SK-N-SH (cell line): Measurements from ENCODE around the gene C17orf75. TPM values are rescaled to one million over a fixed set of nuclear protein-coding genes. Genes with fewer than 3 reads are reported as not detected.

Source experiments
- CTCF ChIA-PET: fragments of 300-600, 350-600 bp; formaldehyde crosslinking; extraction: SDS; loops from one replicate; lab custom pipeline; 2021; lab: Yijun Ruan, JAX
- POLR2A ChIA-PET: fragments of 350-600 bp; sonication (Branson Sonifier 250); formaldehyde crosslinking; extraction: SDS; loops from one replicate; lab custom pipeline; 2020; ENCODE audit warnings: antibody characterized with exemption, inconsistent platforms; lab: Yijun Ruan, JAX
- DNase-seq: peaks from one replicate; pipeline ENCODE4 v3.0.0; 2012
- H2AFZ ChIP-seq: fragments of 200-600 bp; sonication (generic); 2 replicates; pipeline ENCODE4 v1.8.1; 2016; ENCODE audit warnings: antibody characterized with exemption, mild to moderate bottlenecking, low read depth
- H3F3A ChIP-seq: fragments of 200-600 bp; sonication (generic); replicated peaks from 2 replicates; pipeline ENCODE3; 2016; ENCODE audit warnings: antibody characterized with exemption, mild to moderate bottlenecking; ENCODE audit not compliant: insufficient read depth
- H3K27ac ChIP-seq, 2 experiments: fragments of 200-500 bp in 1 of 2; fragments of 200-600 bp in 1 of 2; sonication (Bioruptor generic) in 1 of 2; sonication (generic), shearing (Covaris generic) in 1 of 2; 2 replicates each; pipeline versions ENCODE4 v1.5.1 to v1.6.1; 2014 to 2016; ENCODE audit warnings: low read depth in 2 of 2, inconsistent platforms in 1 of 2, low read length in 1 of 2, mild to moderate bottlenecking in 1 of 2, mixed read lengths in 1 of 2
- H3K27me3 ChIP-seq: fragments of 200-600 bp; sonication (generic), shearing (Covaris generic); 2 replicates; pipeline ENCODE4 v1.6.1; 2016; ENCODE audit warnings: mixed run types; ENCODE audit not compliant: insufficient read depth
- H3K36me3 ChIP-seq, 2 experiments: fragments of 200-500 bp in 1 of 2; fragments of 200-600 bp in 1 of 2; sonication (Bioruptor generic) in 1 of 2; sonication (generic) in 1 of 2; replicated peaks in 1 of 2; 2 replicates each; pipeline versions ENCODE3 to v1.5.1; 2014 to 2016; ENCODE audit warnings: low read length in 1 of 2, mild to moderate bottlenecking in 1 of 2; ENCODE audit not compliant: insufficient read depth in 2 of 2, control insufficient read depth in 1 of 2
- H3K4me1 ChIP-seq, 2 experiments: fragments of 200-500 bp in 1 of 2; fragments of 200-600 bp in 1 of 2; sonication (Bioruptor generic) in 1 of 2; sonication (generic), shearing (Covaris generic) in 1 of 2; 2 replicates each; pipeline versions ENCODE4 v1.5.1 to v1.6.1; 2014 to 2016; ENCODE audit warnings: low read depth in 1 of 2, low read length in 1 of 2, mixed run types in 1 of 2; ENCODE audit not compliant: insufficient read depth in 2 of 2, control insufficient read depth in 1 of 2
- H3K4me2 ChIP-seq: fragments of 200-600 bp; sonication (generic), shearing (Covaris generic); 2 replicates; pipeline ENCODE4 v1.6.1; 2017; ENCODE audit warnings: mixed run types
- H3K4me3 ChIP-seq, 2 experiments: fragments of 200-500 bp in 1 of 2; fragments of 200-600 bp in 1 of 2; sonication (Bioruptor generic) in 1 of 2; sonication (generic), shearing (Covaris generic) in 1 of 2; 2 replicates each; pipeline versions ENCODE4 v1.5.1 to v1.8.1; 2014 to 2016; ENCODE audit warnings: low read depth in 2 of 2, inconsistent platforms in 1 of 2, low read length in 1 of 2, mild to moderate bottlenecking in 1 of 2, mixed read lengths in 1 of 2, moderate library complexity in 1 of 2
- H3K79me2 ChIP-seq: fragments of 200-600 bp; sonication (generic); 2 replicates; pipeline ENCODE4 v1.8.1; 2017; ENCODE audit warnings: mild to moderate bottlenecking; ENCODE audit not compliant: insufficient read depth
- H3K9ac ChIP-seq: fragments of 200-600 bp; sonication (generic); 2 replicates; pipeline ENCODE4 v1.6.1; 2017; ENCODE audit warnings: mixed run types
- H3K9me2 ChIP-seq: fragments of 200-600 bp; sonication (generic); 2 replicates; pipeline ENCODE4 v1.6.1; 2017; ENCODE audit warnings: mixed run types
- H3K9me3 ChIP-seq: fragments of 200-600 bp; sonication (generic); 2 replicates; pipeline ENCODE4 v1.6.1; 2017; ENCODE audit warnings: mixed run types, mild to moderate bottlenecking, moderate library complexity
- H4K20me1 ChIP-seq: fragments of 200-600 bp; sonication (generic); 2 replicates; pipeline ENCODE4 v1.6.1; 2017; ENCODE audit warnings: mild to moderate bottlenecking, mixed run types; ENCODE audit not compliant: insufficient read depth
- ELF1 ChIP-seq: IDR thresholded peaks from 2 replicates; pipeline ENCODE4 v1.4.0; 2012
- EP300 ChIP-seq, 2 experiments: IDR thresholded peaks; 2 replicates each; pipeline versions ENCODE4 v1.4.0 to v1.6.1; 2012; ENCODE audit warnings: borderline replicate concordance in 1 of 2, low read depth in 1 of 2, low read length in 1 of 2
- EZH2phosphoT487 ChIP-seq: fragments of 200-600 bp; sonication (generic); IDR thresholded peaks from 2 replicates; pipeline ENCODE4 v1.6.1; 2017; ENCODE audit warnings: low read depth, mixed run types, mild to moderate bottlenecking, antibody characterized with exemption, moderate library complexity, borderline replicate concordance
- FOSL2 ChIP-seq: IDR thresholded peaks from 2 replicates; pipeline ENCODE4 v1.4.0; 2012; ENCODE audit warnings: low read depth, mild to moderate bottlenecking, moderate library complexity, borderline replicate concordance
- FOXJ3 ChIP-seq: sonication (generic); formaldehyde crosslinking; IDR thresholded peaks from 2 replicates; pipeline ENCODE4 v1.5.1; 2020; ENCODE audit warnings: mild to moderate bottlenecking, missing genetic modification reagents
- GATA2 ChIP-seq: sonication (generic); formaldehyde crosslinking; IDR thresholded peaks from 2 replicates; pipeline ENCODE4 v1.5.0; 2020; ENCODE audit warnings: mild to moderate bottlenecking, missing genetic modification reagents
- JUND ChIP-seq: IDR thresholded peaks from 2 replicates; pipeline ENCODE4 v1.4.0; 2012
- MEF2A ChIP-seq: IDR thresholded peaks from 2 replicates; pipeline ENCODE4 v1.4.0; 2012; ENCODE audit warnings: low read depth, borderline replicate concordance
- NRF1 ChIP-seq: IDR thresholded peaks from 2 replicates; pipeline ENCODE4 v1.6.1; 2012; ENCODE audit warnings: low read depth, mild to moderate bottlenecking, low read length
- POLR2AphosphoS5 ChIP-seq: IDR thresholded peaks from 2 replicates; pipeline ENCODE4 v1.6.1; 2012; ENCODE audit warnings: low read depth, low read length
- RCOR1 ChIP-seq: fragments of 150-350 bp; IDR thresholded peaks from 2 replicates; pipeline ENCODE4 v1.6.1; 2017; ENCODE audit warnings: antibody characterized with exemption, low read length
- RXRA ChIP-seq: IDR thresholded peaks from 2 replicates; pipeline ENCODE4 v1.4.0; 2012; ENCODE audit warnings: low read depth, mild to moderate bottlenecking, borderline replicate concordance
- SMC3 ChIP-seq: IDR thresholded peaks from 2 replicates; pipeline ENCODE4 v1.6.1; 2012; ENCODE audit warnings: low read depth, low read length, improper control_type of control experiment
- TCF12 ChIP-seq: IDR thresholded peaks from 2 replicates; pipeline ENCODE4 v1.4.0; 2012
- TEAD4 ChIP-seq: IDR thresholded peaks from 2 replicates; pipeline ENCODE4 v1.4.0; 2012; ENCODE audit warnings: mild to moderate bottlenecking, borderline replicate concordance; ENCODE audit not compliant: insufficient read depth
- YY1 ChIP-seq: IDR thresholded peaks from 2 replicates; pipeline ENCODE4 v1.4.0; 2012; ENCODE audit warnings: low read depth, mild to moderate bottlenecking
- WGBS: methylation state at CpG from one replicate; pipeline ENCODE4 v1.1.6; 2017; ENCODE audit warnings: low lambda C conversion rate; 5-methylcytosine and 5-hydroxymethylcytosine counted together
- polyA plus RNA-seq, 3 experiments: library from polyadenylated mRNA; depleted of rRNA; stranded (reverse); fragments of >200 nt; gene quantifications; 2 replicates each; pipeline ENCODE4 v1.2.3, GENCODE V29; 2012
- TF ChIP-seq, protein P1 (sequence below): IDR thresholded peaks from 2 replicates; pipeline ENCODE4; 2012
- TF ChIP-seq, protein P2 (sequence below): fragments of 150-350 bp; IDR thresholded peaks from 2 replicates; pipeline ENCODE4 v1.6.1; 2017; ENCODE audit warnings: antibody characterized with exemption, low read length, low read depth, borderline replicate concordance
- TF ChIP-seq, protein P3 (sequence below): IDR thresholded peaks from 2 replicates; pipeline ENCODE4 v1.4.0; 2012; ENCODE audit warnings: low read depth, borderline replicate concordance
- TF ChIP-seq, protein P4 (sequence below): IDR thresholded peaks from 2 replicates; pipeline ENCODE4 v1.6.1; 2012; ENCODE audit warnings: mild to moderate bottlenecking, low read depth, low read length, moderate library complexity

Gene C17orf75
- polyA plus RNA-seq, 1 of the 3 experiments (the other 2 are of a cell fraction) = 14.2 TPM

DNA sequence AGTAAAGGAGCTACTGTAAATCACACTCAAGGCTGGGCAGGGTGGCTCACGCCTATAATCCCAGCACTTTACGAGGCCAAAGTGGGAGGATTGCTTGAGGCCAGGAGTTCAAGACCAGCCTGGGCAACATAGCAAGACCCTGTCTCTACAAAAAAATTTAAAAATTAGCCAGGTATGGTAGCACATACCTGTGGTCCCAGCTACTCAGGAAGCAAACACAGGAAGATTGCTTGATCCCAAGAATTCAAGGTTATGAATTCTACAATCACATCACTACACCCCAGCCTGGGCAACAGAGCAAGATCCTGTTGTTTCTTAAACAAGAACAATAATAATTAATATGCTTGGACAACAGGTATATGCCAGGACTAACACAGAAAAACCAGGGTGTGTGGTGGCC, 63.2 kb downstream of the C17orf75 start:
- no peaks in the 10 kb centered on the region for H3K9me2 ChIP-seq
- TF ChIP-seq, protein P1, sequence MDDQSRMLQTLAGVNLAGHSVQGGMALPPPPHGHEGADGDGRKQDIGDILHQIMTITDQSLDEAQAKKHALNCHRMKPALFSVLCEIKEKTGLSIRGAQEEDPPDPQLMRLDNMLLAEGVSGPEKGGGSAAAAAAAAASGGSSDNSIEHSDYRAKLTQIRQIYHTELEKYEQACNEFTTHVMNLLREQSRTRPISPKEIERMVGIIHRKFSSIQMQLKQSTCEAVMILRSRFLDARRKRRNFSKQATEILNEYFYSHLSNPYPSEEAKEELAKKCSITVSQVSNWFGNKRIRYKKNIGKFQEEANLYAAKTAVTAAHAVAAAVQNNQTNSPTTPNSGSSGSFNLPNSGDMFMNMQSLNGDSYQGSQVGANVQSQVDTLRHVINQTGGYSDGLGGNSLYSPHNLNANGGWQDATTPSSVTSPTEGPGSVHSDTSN = no peak
- TF ChIP-seq GATA2 = no peak
- no peak for TF ChIP-seq RCOR1
- no peak for TF ChIP-seq MEF2A
- no peak for TF ChIP-seq YY1
- no peak for TF ChIP-seq RXRA
- TF ChIP-seq TCF12 = no peak
- TF ChIP-seq TEAD4 = no peak
- TF ChIP-seq EZH2phosphoT487 = no peak
- no peak for TF ChIP-seq NRF1
- TF ChIP-seq, protein P2, sequence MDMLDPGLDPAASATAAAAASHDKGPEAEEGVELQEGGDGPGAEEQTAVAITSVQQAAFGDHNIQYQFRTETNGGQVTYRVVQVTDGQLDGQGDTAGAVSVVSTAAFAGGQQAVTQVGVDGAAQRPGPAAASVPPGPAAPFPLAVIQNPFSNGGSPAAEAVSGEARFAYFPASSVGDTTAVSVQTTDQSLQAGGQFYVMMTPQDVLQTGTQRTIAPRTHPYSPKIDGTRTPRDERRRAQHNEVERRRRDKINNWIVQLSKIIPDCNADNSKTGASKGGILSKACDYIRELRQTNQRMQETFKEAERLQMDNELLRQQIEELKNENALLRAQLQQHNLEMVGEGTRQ = no peak
- TF ChIP-seq EP300 (IDR thresholded peaks at IDR 0.05; ENCODE audit: borderline replicate concordance in 1 of 2, low read depth in 1 of 2, low read length in 1 of 2) = no peak
- TF ChIP-seq, protein P3, sequence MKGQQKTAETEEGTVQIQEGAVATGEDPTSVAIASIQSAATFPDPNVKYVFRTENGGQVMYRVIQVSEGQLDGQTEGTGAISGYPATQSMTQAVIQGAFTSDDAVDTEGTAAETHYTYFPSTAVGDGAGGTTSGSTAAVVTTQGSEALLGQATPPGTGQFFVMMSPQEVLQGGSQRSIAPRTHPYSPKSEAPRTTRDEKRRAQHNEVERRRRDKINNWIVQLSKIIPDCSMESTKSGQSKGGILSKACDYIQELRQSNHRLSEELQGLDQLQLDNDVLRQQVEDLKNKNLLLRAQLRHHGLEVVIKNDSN = no peak
- TF ChIP-seq FOSL2 = no peak
- TF ChIP-seq, protein P4, sequence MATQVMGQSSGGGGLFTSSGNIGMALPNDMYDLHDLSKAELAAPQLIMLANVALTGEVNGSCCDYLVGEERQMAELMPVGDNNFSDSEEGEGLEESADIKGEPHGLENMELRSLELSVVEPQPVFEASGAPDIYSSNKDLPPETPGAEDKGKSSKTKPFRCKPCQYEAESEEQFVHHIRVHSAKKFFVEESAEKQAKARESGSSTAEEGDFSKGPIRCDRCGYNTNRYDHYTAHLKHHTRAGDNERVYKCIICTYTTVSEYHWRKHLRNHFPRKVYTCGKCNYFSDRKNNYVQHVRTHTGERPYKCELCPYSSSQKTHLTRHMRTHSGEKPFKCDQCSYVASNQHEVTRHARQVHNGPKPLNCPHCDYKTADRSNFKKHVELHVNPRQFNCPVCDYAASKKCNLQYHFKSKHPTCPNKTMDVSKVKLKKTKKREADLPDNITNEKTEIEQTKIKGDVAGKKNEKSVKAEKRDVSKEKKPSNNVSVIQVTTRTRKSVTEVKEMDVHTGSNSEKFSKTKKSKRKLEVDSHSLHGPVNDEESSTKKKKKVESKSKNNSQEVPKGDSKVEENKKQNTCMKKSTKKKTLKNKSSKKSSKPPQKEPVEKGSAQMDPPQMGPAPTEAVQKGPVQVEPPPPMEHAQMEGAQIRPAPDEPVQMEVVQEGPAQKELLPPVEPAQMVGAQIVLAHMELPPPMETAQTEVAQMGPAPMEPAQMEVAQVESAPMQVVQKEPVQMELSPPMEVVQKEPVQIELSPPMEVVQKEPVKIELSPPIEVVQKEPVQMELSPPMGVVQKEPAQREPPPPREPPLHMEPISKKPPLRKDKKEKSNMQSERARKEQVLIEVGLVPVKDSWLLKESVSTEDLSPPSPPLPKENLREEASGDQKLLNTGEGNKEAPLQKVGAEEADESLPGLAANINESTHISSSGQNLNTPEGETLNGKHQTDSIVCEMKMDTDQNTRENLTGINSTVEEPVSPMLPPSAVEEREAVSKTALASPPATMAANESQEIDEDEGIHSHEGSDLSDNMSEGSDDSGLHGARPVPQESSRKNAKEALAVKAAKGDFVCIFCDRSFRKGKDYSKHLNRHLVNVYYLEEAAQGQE = no peak
- no peak for TF ChIP-seq SMC3
- TF ChIP-seq POLR2AphosphoS5 = no peak
- TF ChIP-seq ELF1 = no peak
- TF ChIP-seq JUND = no peak
- no peak for TF ChIP-seq FOXJ3 (CRISPR knock-in tag)
- H3K4me1 ChIP-seq = peaks cover 11 to 26% of the 10 kb centered on the region in 2 experiments; a peak in 2 of 4 replicates
- 93% methylated on average over 2 of the region's 2 CpGs for WGBS
- peaks cover 3% of the 10 kb centered on the region for H3F3A ChIP-seq
- no peak for DNase-seq
- H3K27me3 ChIP-seq = no peaks in the 10 kb centered on the region
- no peak overlapping the region for H2AFZ ChIP-seq
- no peaks in the 10 kb centered on the region for H3K36me3 ChIP-seq
- H3K27ac ChIP-seq = no peak overlapping the region
- H4K20me1 ChIP-seq = no peaks in the 10 kb centered on the region
- ChIA-PET CTCF (no interaction called here), POLR2A (no interaction called here)
- no peaks in the 10 kb centered on the region for H3K9me3 ChIP-seq
- no peak overlapping the region for H3K4me2 ChIP-seq
- H3K79me2 ChIP-seq = no peaks in the 10 kb centered on the region
- no peak overlapping the region for H3K4me3 ChIP-seq
- no peak overlapping the region for H3K9ac ChIP-seq

Other genes starting within 250 kb of the C17orf75 start
- 25.0 and 36.1 TPM in 2 replicates for gene RHOT1, start 199.7 kb downstream of the C17orf75 start, polyA plus RNA-seq (2012; rRNA removed)
- gene RHBDL3, start 76.3 kb downstream of the C17orf75 start, polyA plus RNA-seq (2012; rRNA removed) = 0.39 and 0.72 TPM in 2 replicates
- gene ZNF207, start 8.0 kb upstream of the C17orf75 start, polyA plus RNA-seq (2012; rRNA removed) = 122 and 167 TPM in 2 replicates
- gene PSMD11, start 102.3 kb upstream of the C17orf75 start, polyA plus RNA-seq (2012; rRNA removed) = 63.1 and 81.9 TPM in 2 replicates
- 1.0 and 1.4 TPM in 2 replicates for gene CDK5R1, start 144.8 kb upstream of the C17orf75 start, polyA plus RNA-seq (2012; rRNA removed)